ENCODE data around the gene ADCK1. TPM values are rescaled to one million over a fixed set of nuclear protein-coding genes. Genes with fewer than 3 reads are reported as not detected.

ADCK1 gene
- total and polyA plus RNA-seq, 9 of the 15 experiments (the other 6 are each of a cell fraction or from before 2014, with no cell fraction given) = 2.8 to 8.9 (median 4.3) TPM

- peak in 1 of 2 experiments; percentile 44 for TF ChIP-seq AFF1 (IDR thresholded peaks at IDR 0.05; ENCODE audit: low read depth in 1 of 2, partially characterized antibody in 2 of 2)
- TF ChIP-seq TCF3 (CRISPR knock-in tag; IDR thresholded peaks at IDR 0.05) = peak; percentile 82
- peak; percentile 95 for TF ChIP-seq ARID1B (IDR thresholded peaks at IDR 0.05)
- peak; percentile 84; the same call in 1 of the 2 replicates for TF ChIP-seq LEF1 (IDR thresholded peaks at IDR 0.05)
- TF ChIP-seq CHD4 (IDR thresholded peaks at IDR 0.05; ENCODE audit: insufficient read depth, insufficient replicate concordance, low read depth, low read length, poor library complexity, severe bottlenecking) = no peak
- TF ChIP-seq EP400 (IDR thresholded peaks at IDR 0.05) = peak; percentile 44
- TF ChIP-seq EP300 (IDR thresholded peaks at IDR 0.05; ENCODE audit: low read length) = peak; percentile 70; the same call in 1 of the 2 replicates
- peak; percentile 19; the same call in 1 of the 2 replicates for TF ChIP-seq ZNF583 (CRISPR knock-in tag; IDR thresholded peaks at IDR 0.05)
- peak; percentile 71; the same call in 1 of the 2 replicates for TF ChIP-seq SMARCC2 (IDR thresholded peaks at IDR 0.05; ENCODE audit: low read depth)
- peak; percentile 95 for TF ChIP-seq DPF2 (IDR thresholded peaks at IDR 0.05)
- 0 out of 2 replicates have a peak, but pooled peaks have one; percentile 20 for TF ChIP-seq ETV1 (tag; conservative IDR thresholded peaks at IDR 0.05; ENCODE audit: low read depth)
- TF ChIP-seq FOXJ2 (tag; IDR thresholded peaks at IDR 0.05) = peak; percentile 38; the same call in 1 of the 2 replicates
- no peak for TF ChIP-seq NR4A1 (CRISPR knock-in tag; IDR thresholded peaks at IDR 0.05)
- TF ChIP-seq NR4A1 (tag; IDR thresholded peaks at IDR 0.05) = peak; percentile 38; the same call in 1 of the 2 replicates
- no peak for TF ChIP-seq ZBTB7A (IDR thresholded peaks at IDR 0.05; ENCODE audit: borderline replicate concordance, control insufficient read depth, low read depth, low read length)
- peak; percentile 94 for TF ChIP-seq ZNF316 (IDR thresholded peaks at IDR 0.05)
- peak; percentile 50 for TF ChIP-seq CBFA2T2 (conservative IDR thresholded peaks at IDR 0.05)
- no peak for TF ChIP-seq HDAC8 (tag; IDR thresholded peaks at IDR 0.05)
- 0 out of 4 replicates have a peak, but pooled peaks of 1 of the 2 experiments have one; percentile 23 for TF ChIP-seq MLLT1 (IDR thresholded peaks at IDR 0.05)
- TF ChIP-seq MAFK (IDR thresholded peaks at IDR 0.05; ENCODE audit: low read length) = peak; percentile 68
- 0 out of 2 replicates have a peak, but pooled peaks have one; percentile 15 for TF ChIP-seq NFIC (IDR thresholded peaks at IDR 0.05)
- TF ChIP-seq NFRKB (IDR thresholded peaks at IDR 0.05; ENCODE audit: low read depth) = peak; percentile 52; the same call in 1 of the 2 replicates
- peak in 1 of 2 experiments; percentile 55; a peak in 2 of 4 replicates for TF ChIP-seq ZNF639 (CRISPR knock-in tag; conservative IDR thresholded peaks at IDR 0.05 in 1 of 2, IDR thresholded peaks at IDR 0.05 in 1 of 2)
These were observed 114.3 kb downstream of the ADCK1 start (continued) for GRCh38 chr14:77914073-77914721.

Data from K562 (cell line).